ENCODE results near the gene SHISA6.

The SHISA6 gene

GRCh38 chr17:11216976-11217375 is 24.0 kb upstream of the SHISA6 start:
- TF ChIP-seq CTCF (conservative IDR thresholded peaks at IDR 0.05; ENCODE audit: control insufficient read depth, insufficient read depth, low read depth, low read length): no peak
- DNase-seq (ENCODE audit: low read depth): no peak

GRCh38 chr17:11221196-11221595 is 19.8 kb upstream of the SHISA6 start:
- no peak overlapping the region for H3K4me3 ChIP-seq (ENCODE audit: control insufficient read depth, low read depth, low read length)
- DNase-seq (ENCODE audit: low read depth): no peak
- TF ChIP-seq CTCF (conservative IDR thresholded peaks at IDR 0.05; ENCODE audit: control insufficient read depth, insufficient read depth, low read depth, low read length): no peak

More at GRCh38 chr17:11216976-11217375, 24.0 kb upstream of the SHISA6 start:
- H3K4me3 ChIP-seq (ENCODE audit: control insufficient read depth, low read depth, low read length): no peak overlapping the region

GRCh38 chr17:11221721-11222120 is 19.3 kb upstream of the SHISA6 start:
- no peak for TF ChIP-seq CTCF (conservative IDR thresholded peaks at IDR 0.05; ENCODE audit: control insufficient read depth, insufficient read depth, low read depth, low read length)
- no peak for DNase-seq (ENCODE audit: low read depth)
- H3K4me3 ChIP-seq (ENCODE audit: control insufficient read depth, low read depth, low read length): no peak overlapping the region

- no peak overlapping the region for H3K4me3 ChIP-seq (ENCODE audit: control insufficient read depth, low read depth, low read length)
- TF ChIP-seq CTCF (conservative IDR thresholded peaks at IDR 0.05; ENCODE audit: control insufficient read depth, insufficient read depth, low read depth, low read length): no peak
- no peak for DNase-seq (ENCODE audit: low read depth)
Measured at GRCh38 chr17:11238705-11239104, 2.3 kb upstream of the SHISA6 start.

- no peak for DNase-seq (ENCODE audit: low read depth)
- no peak for TF ChIP-seq CTCF (conservative IDR thresholded peaks at IDR 0.05; ENCODE audit: control insufficient read depth, insufficient read depth, low read depth, low read length)
- no peak overlapping the region for H3K4me3 ChIP-seq (ENCODE audit: control insufficient read depth, low read depth, low read length)
Measured at GRCh38 chr17:11239379-11239970, 1.5 kb upstream of the SHISA6 start.

- DNase-seq (ENCODE audit: low read depth): no peak
- no peak overlapping the region for H3K4me3 ChIP-seq (ENCODE audit: control insufficient read depth, low read depth, low read length)
- TF ChIP-seq CTCF (conservative IDR thresholded peaks at IDR 0.05; ENCODE audit: control insufficient read depth, insufficient read depth, low read depth, low read length): no peak
Measured at GRCh38 chr17:11240041-11240840, 772 bp upstream of the SHISA6 start.

All from fibroblast of mammary gland (primary cell).